ENCODE results near the gene AGT.
"Not testable (repeated sequence)": the region's sequence is repeated elsewhere in the genome, so short reads cannot be mapped to it uniquely, and the experiment has no call there.

The AGT gene

GRCh38 chr1:230743899-230744298 is 30.0 kb upstream of the AGT start:
- FAIRE-seq, result no peak

GRCh38 chr1:230739564-230740290 is 25.8 kb upstream of the AGT start:
- FAIRE-seq, result no peak

- FAIRE-seq, result no peak
Measured at GRCh38 chr1:230737622-230738262, 23.8 kb upstream of the AGT start.

- no peak for FAIRE-seq
Measured at GRCh38 chr1:230735447-230735846, 21.5 kb upstream of the AGT start.

GRCh38 chr1:230730977-230731376 is 17.1 kb upstream of the AGT start:
- FAIRE-seq, result no peak

- no peak for FAIRE-seq
Measured at GRCh38 chr1:230728710-230729392, 14.9 kb upstream of the AGT start.

GRCh38 chr1:230725256-230726012 is 11.5 kb upstream of the AGT start:
- FAIRE-seq, result no peak

- FAIRE-seq, result not testable (repeated sequence)
Measured at GRCh38 chr1:230721849-230722522, 8.1 kb upstream of the AGT start.

- FAIRE-seq, result no peak
Measured at GRCh38 chr1:230717251-230717650, 3.3 kb upstream of the AGT start.

- not testable (repeated sequence) for FAIRE-seq
Measured at GRCh38 chr1:230716453-230716852, 2.5 kb upstream of the AGT start.

- no peak for FAIRE-seq
Measured at GRCh38 chr1:230715510-230715909, 1.6 kb upstream of the AGT start.

GRCh38 chr1:230713547-230713914 is 391 bp downstream of the AGT start:
- no peak for FAIRE-seq

- no peak for FAIRE-seq
Measured at GRCh38 chr1:230713138-230713537, 784 bp downstream of the AGT start.

GRCh38 chr1:230712470-230712942 is 1.4 kb downstream of the AGT start:
- FAIRE-seq, result no peak

GRCh38 chr1:230711245-230711644 is 2.7 kb downstream of the AGT start:
- FAIRE-seq, result no peak

GRCh38 chr1:230710543-230710904 is 3.4 kb downstream of the AGT start:
- no peak for FAIRE-seq

- FAIRE-seq, result no peak
Measured at GRCh38 chr1:230709619-230710542, 4.0 kb downstream of the AGT start.

- no peak for FAIRE-seq
Measured at GRCh38 chr1:230708631-230709580, 5.0 kb downstream of the AGT start.

- no peak for FAIRE-seq
Measured at GRCh38 chr1:230707732-230708630, 5.9 kb downstream of the AGT start.

Measured in endometrium (tissue), 2 donors.